HEK293 (cell line): ENCODE results near the gene RRP1.

Experiments
- CTCF ChIA-PET: fragments of 350-600 bp; formaldehyde crosslinking; extraction: SDS; loops from one replicate; lab custom pipeline; 2021; ENCODE audit warnings: antibody characterized with exemption; lab: Yijun Ruan, JAX
- POLR2A ChIA-PET: fragments of 300-600 bp; formaldehyde crosslinking; extraction: SDS; loops from one replicate; lab custom pipeline; 2020; ENCODE audit warnings: antibody characterized with exemption, inconsistent platforms; lab: Yijun Ruan, JAX
- H3K27ac ChIP-seq: fragments of 200-500 bp; sonication (Bioruptor generic); 2 replicates; pipeline ENCODE4 v1.5.1; 2014; ENCODE audit warnings: low read depth, low read length, control low read depth, inconsistent platforms; ENCODE audit errors: extremely low read depth
- H3K36me3 ChIP-seq, 2 experiments: fragments of 200-500 bp in 1 of 2; sonication (Bioruptor generic) in 1 of 2; 1 replicate in 1 of 2; 2 replicates in 1 of 2; pipeline ENCODE4 v1.5.1; 2014 to 2017; ENCODE audit warnings: inconsistent platforms in 2 of 2, low read length in 2 of 2; ENCODE audit not compliant: control insufficient read depth in 2 of 2, insufficient read depth in 1 of 2
- H3K4me1 ChIP-seq: fragments of 200-500 bp; sonication (Bioruptor generic); 2 replicates; pipeline ENCODE4 v1.5.1; 2014; ENCODE audit warnings: mild to moderate bottlenecking, low read length, inconsistent platforms; ENCODE audit not compliant: control insufficient read depth, insufficient read depth
- H3K4me3 ChIP-seq: 2 replicates; pipeline ENCODE4 v1.5.1; 2011; ENCODE audit warnings: low read depth, mild to moderate bottlenecking, control low read depth, low read length, moderate library complexity
- H3K9me3 ChIP-seq: fragments of 200-500 bp; sonication (Bioruptor generic); 2 replicates; pipeline ENCODE4 v1.5.1; 2014; ENCODE audit warnings: low read depth, low read length, inconsistent platforms; ENCODE audit not compliant: control insufficient read depth, insufficient read depth
- BCL11B ChIP-seq: fragments of 450-650 bp; formaldehyde crosslinking; IDR thresholded peaks from 2 replicates; pipeline ENCODE4 v1.5.1; 2016; ENCODE audit warnings: low read depth, missing biosample characterization, missing genetic modification characterization
- MYNN ChIP-seq: fragments of 450-650 bp; formaldehyde crosslinking; IDR thresholded peaks from 2 replicates; pipeline ENCODE4 v1.5.1; 2016; ENCODE audit warnings: missing biosample characterization, missing genetic modification characterization, borderline replicate concordance
- MZF1 ChIP-seq: fragments of 450-650 bp; formaldehyde crosslinking; IDR thresholded peaks from 2 replicates; pipeline ENCODE4 v1.5.1; 2017; ENCODE audit warnings: missing biosample characterization, missing genetic modification characterization, borderline replicate concordance
- PRDM2 ChIP-seq: fragments of 450-650 bp; formaldehyde crosslinking; IDR thresholded peaks from 2 replicates; pipeline ENCODE4 v1.5.1; 2016; ENCODE audit warnings: missing biosample characterization, missing genetic modification characterization, borderline replicate concordance
- TSHZ1 ChIP-seq: fragments of 450-650 bp; formaldehyde crosslinking; IDR thresholded peaks from 2 replicates; pipeline ENCODE4 v1.5.1; 2016; ENCODE audit warnings: missing biosample characterization, missing genetic modification characterization, borderline replicate concordance
- WT1 ChIP-seq: fragments of 450-650 bp; formaldehyde crosslinking; IDR thresholded peaks from 2 replicates; pipeline ENCODE4 v1.5.1; 2016; ENCODE audit warnings: missing biosample characterization, missing genetic modification characterization
- ZBTB1 ChIP-seq: fragments of 450-650 bp; formaldehyde crosslinking; IDR thresholded peaks from 2 replicates; pipeline ENCODE4 v1.5.1; 2016; ENCODE audit warnings: missing biosample characterization, missing genetic modification characterization
- ZBTB48 ChIP-seq: fragments of 450-650 bp; formaldehyde crosslinking; IDR thresholded peaks from 2 replicates; pipeline ENCODE4 v1.5.1; 2016; ENCODE audit warnings: missing biosample characterization, missing genetic modification characterization
- ZNF155 ChIP-seq: fragments of 450-650 bp; formaldehyde crosslinking; IDR thresholded peaks from 2 replicates; pipeline ENCODE4 v1.5.1; 2016; ENCODE audit warnings: missing biosample characterization, missing genetic modification characterization
- ZNF157 ChIP-seq: fragments of 450-650 bp; formaldehyde crosslinking; IDR thresholded peaks from 2 replicates; pipeline ENCODE4 v1.5.1; 2016; ENCODE audit warnings: missing biosample characterization, missing genetic modification characterization
- ZNF211 ChIP-seq: fragments of 450-650 bp; formaldehyde crosslinking; IDR thresholded peaks from 2 replicates; pipeline ENCODE4 v1.5.1; 2016; ENCODE audit warnings: low read depth, missing biosample characterization, missing genetic modification characterization
- ZNF23 ChIP-seq: fragments of 450-650 bp; formaldehyde crosslinking; IDR thresholded peaks from 2 replicates; pipeline ENCODE4 v1.5.1; 2016; ENCODE audit warnings: missing biosample characterization, missing genetic modification characterization, borderline replicate concordance
- ZNF24 ChIP-seq: fragments of 450-650 bp; formaldehyde crosslinking; IDR thresholded peaks from 2 replicates; pipeline ENCODE4 v1.5.1; 2016; ENCODE audit warnings: missing biosample characterization, missing genetic modification characterization
- ZNF266 ChIP-seq: fragments of 450-650 bp; formaldehyde crosslinking; IDR thresholded peaks from 2 replicates; pipeline ENCODE4 v1.5.1; 2016; ENCODE audit warnings: missing biosample characterization, missing genetic modification characterization, low read depth
- ZNF335 ChIP-seq: fragments of 450-650 bp; formaldehyde crosslinking; conservative IDR thresholded peaks from 2 replicates; pipeline ENCODE4 v1.5.1; 2016; ENCODE audit warnings: missing biosample characterization, missing genetic modification characterization
- ZNF449 ChIP-seq: fragments of 450-650 bp; formaldehyde crosslinking; IDR thresholded peaks from 2 replicates; pipeline ENCODE4 v1.5.1; 2017; ENCODE audit warnings: missing biosample characterization, mild to moderate bottlenecking, missing genetic modification characterization, moderate library complexity
- ZNF513 ChIP-seq: fragments of 450-650 bp; IDR thresholded peaks from 2 replicates; pipeline ENCODE4 v1.5.1; 2018; ENCODE audit warnings: missing biosample characterization, missing genetic modification characterization
- ZNF621 ChIP-seq: fragments of 450-650 bp; formaldehyde crosslinking; IDR thresholded peaks from 2 replicates; pipeline ENCODE4 v1.5.1; 2017; ENCODE audit warnings: missing biosample characterization, missing genetic modification characterization
- ZNF639 ChIP-seq: fragments of 450-650 bp; formaldehyde crosslinking; IDR thresholded peaks from 2 replicates; pipeline ENCODE4 v1.5.1; 2016; ENCODE audit warnings: missing biosample characterization, missing genetic modification characterization
- ZNF792 ChIP-seq: fragments of 450-650 bp; formaldehyde crosslinking; IDR thresholded peaks from 2 replicates; pipeline ENCODE4 v1.5.1; 2016; ENCODE audit warnings: missing biosample characterization, missing genetic modification characterization

The RRP1 gene

GRCh38 chr21:43818685-43819084 lies 29.3 kb downstream of the RRP1 start (continued):
- TF ChIP-seq PRDM2 (tag by site-specific recombination), result no peak

- no peaks in the 10 kb centered on the region for H3K36me3 ChIP-seq
- POLR2A ChIA-PET, result no interaction called here
- CTCF ChIA-PET, result interaction anchor here (0.6 to 1.0 kb wide), 2 partner anchors 8 to 9 kb away, joined by 3 to 5 read pairs; no protein-coding TSS in a partner anchor
- no peaks in the 10 kb centered on the region for H3K9me3 ChIP-seq
- no peaks in the 10 kb centered on the region for H3K4me1 ChIP-seq
- no peak overlapping the region for H3K27ac ChIP-seq
- TF ChIP-seq ZBTB48 (tag by site-specific recombination), result no peak
- TF ChIP-seq ZNF335 (tag by site-specific recombination), result no peak
- TF ChIP-seq TSHZ1 (tag by site-specific recombination), result no peak
- no peak for TF ChIP-seq ZNF513 (tag by site-specific recombination)
- no peak for TF ChIP-seq BCL11B (tag by site-specific recombination)
- no peak for TF ChIP-seq ZNF211 (tag by site-specific recombination)
- TF ChIP-seq ZNF266 (tag by site-specific recombination), result no peak
- no peak for TF ChIP-seq ZNF792 (tag by site-specific recombination)
- TF ChIP-seq MYNN (tag by site-specific recombination), result no peak
- no peak for TF ChIP-seq ZBTB1
- no peak for TF ChIP-seq ZNF639
- no peak for TF ChIP-seq ZNF24 (tag by site-specific recombination)
- no peak for TF ChIP-seq ZNF621 (tag by site-specific recombination)
- TF ChIP-seq ZNF23 (tag by site-specific recombination), result no peak
- no peak for TF ChIP-seq ZNF157 (tag by site-specific recombination)
- TF ChIP-seq ZNF155 (tag by site-specific recombination), result no peak
- TF ChIP-seq ZNF449 (tag by site-specific recombination), result no peak
- TF ChIP-seq MZF1 (tag by site-specific recombination), result no peak
- TF ChIP-seq WT1 (tag by site-specific recombination), result no peak
- H3K4me3 ChIP-seq, result no peak overlapping the region
Observed at GRCh38 chr21:43819511-43820405, 30.4 kb downstream of the RRP1 start.
